ENCODE measurements around the gene SORD.
"Not testable (repeated sequence)": the region's sequence is repeated elsewhere in the genome, so short reads cannot be mapped to it uniquely, and the experiment has no call there.

SORD gene

GRCh38 chr15:45099549-45100165 lies 76.7 kb downstream of the SORD start:
- TF ChIP-seq CTCF (IDR thresholded peaks at IDR 0.05; ENCODE audit: control insufficient read depth, insufficient read depth, low read depth, low read length, missing control alignments) = no peak
- no peak overlapping the region for H3K4me3 ChIP-seq (ENCODE audit: control insufficient read depth, low read depth, low read length)
- DNase-seq (ENCODE audit: low read depth) = no peak

- no peak overlapping the region for H3K4me3 ChIP-seq (ENCODE audit: control insufficient read depth, low read depth, low read length)
- no peak for DNase-seq (ENCODE audit: low read depth)
- no peak for TF ChIP-seq CTCF (IDR thresholded peaks at IDR 0.05; ENCODE audit: control insufficient read depth, insufficient read depth, low read depth, low read length, missing control alignments)
These were observed 78.1 kb downstream of the SORD start for GRCh38 chr15:45100884-45101625.

- no peak for DNase-seq (ENCODE audit: low read depth)
- no peak for TF ChIP-seq CTCF (IDR thresholded peaks at IDR 0.05; ENCODE audit: control insufficient read depth, insufficient read depth, low read depth, low read length, missing control alignments)
- no peak overlapping the region for H3K4me3 ChIP-seq (ENCODE audit: control insufficient read depth, low read depth, low read length)
These were observed 78.8 kb downstream of the SORD start for GRCh38 chr15:45101749-45102148.

- TF ChIP-seq CTCF (IDR thresholded peaks at IDR 0.05; ENCODE audit: control insufficient read depth, insufficient read depth, low read depth, low read length, missing control alignments) = no peak
- DNase-seq (ENCODE audit: low read depth) = no peak
- H3K4me3 ChIP-seq (ENCODE audit: control insufficient read depth, low read depth, low read length) = no peak overlapping the region
These were observed 79.2 kb downstream of the SORD start for GRCh38 chr15:45102226-45102625.

- H3K4me3 ChIP-seq (ENCODE audit: control insufficient read depth, low read depth, low read length); DNase-seq (ENCODE audit: low read depth): not testable (repeated sequence)
These were observed 81.2 kb downstream of the SORD start for GRCh38 chr15:45104170-45104569.

GRCh38 chr15:45105586-45105985 lies 82.6 kb downstream of the SORD start:
- H3K4me3 ChIP-seq (ENCODE audit: control insufficient read depth, low read depth, low read length) = no peak overlapping the region
- no peak for DNase-seq (ENCODE audit: low read depth)
- no peak for TF ChIP-seq CTCF (IDR thresholded peaks at IDR 0.05; ENCODE audit: control insufficient read depth, insufficient read depth, low read depth, low read length, missing control alignments)

GRCh38 chr15:45106002-45106790 lies 83.2 kb downstream of the SORD start:
- DNase-seq (ENCODE audit: low read depth) = no peak
- no peak for TF ChIP-seq CTCF (IDR thresholded peaks at IDR 0.05; ENCODE audit: control insufficient read depth, insufficient read depth, low read depth, low read length, missing control alignments)
- no peak overlapping the region for H3K4me3 ChIP-seq (ENCODE audit: control insufficient read depth, low read depth, low read length)

Data from AG09309 (cell line).